Measurements from ENCODE around the gene C1orf122. TPM values are rescaled to one million over a fixed set of nuclear protein-coding genes. Genes with fewer than 3 reads are reported as not detected.

C1orf122 gene
- polyA plus RNA-seq, 3 donors, result 31.9 to 78.2 (median 62.2) TPM

GRCh38 chr1:37795340-37796125 lies 12.1 kb upstream of the C1orf122 start:
- whole genome bisulfite sequencing, 3 donors, result 25 to 29% (median 26%) methylated on average over 22 of the region's 22 CpGs
- H3K27ac ChIP-seq (ENCODE audit: low read depth, low read length), result no peak overlapping the region

DNA sequence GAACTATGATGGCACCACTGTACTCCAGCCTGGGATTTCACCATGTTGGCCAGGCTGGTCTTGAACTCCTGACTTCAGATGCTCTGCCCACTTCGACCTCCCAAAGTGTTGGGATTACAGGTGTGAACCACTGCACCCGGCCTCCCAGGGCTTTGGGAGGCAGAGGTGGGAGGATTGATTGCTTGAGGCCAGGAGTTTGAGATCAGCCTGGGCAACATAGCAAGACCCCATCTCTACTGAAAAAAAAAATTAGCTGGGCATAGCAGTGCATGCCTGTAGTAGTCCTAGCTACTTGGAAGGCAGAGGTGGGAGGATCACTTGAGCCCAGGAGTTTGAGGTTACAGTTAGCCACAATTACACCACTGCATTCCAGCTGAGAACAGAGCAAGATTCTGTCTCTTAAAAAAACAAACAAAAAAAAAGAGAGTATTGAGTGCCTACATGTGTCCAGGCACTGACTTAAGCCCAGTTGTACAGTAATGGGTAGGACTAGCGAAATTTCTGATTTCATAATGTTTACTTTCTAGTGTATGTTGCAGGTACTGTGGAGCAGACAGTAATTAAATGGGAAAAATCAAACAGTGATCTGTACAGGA lies 9.7 kb upstream of the C1orf122 start:
- H3K27ac ChIP-seq (ENCODE audit: low read depth, low read length), result no peak overlapping the region
- 88 to 93% (median 89%) methylated on average over 3 of the region's 3 CpGs for WGBS, 3 donors

GRCh38 chr1:37802439-37802838 lies 5.2 kb upstream of the C1orf122 start:
- WGBS, 3 donors, result 73 to 97% (median 89%) methylated on average over 1 of the region's 1 CpG
- no peak overlapping the region for H3K27ac ChIP-seq (ENCODE audit: low read depth, low read length)

DNA sequence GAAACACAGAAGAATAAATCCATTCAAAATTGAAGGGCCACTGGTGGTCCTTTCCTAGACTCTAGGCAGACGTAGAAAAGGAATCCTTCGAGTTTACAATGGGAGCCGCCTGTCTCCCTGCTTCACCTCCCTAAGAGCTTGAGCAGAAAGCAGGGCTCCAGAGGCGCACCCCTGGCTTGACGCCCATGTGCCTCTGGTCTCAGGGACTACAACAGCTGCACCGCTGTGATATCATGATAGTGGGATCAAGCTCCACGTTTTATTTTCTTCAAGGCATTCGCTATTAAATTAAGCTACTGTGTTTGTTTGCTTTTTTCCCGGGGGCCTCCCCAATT lies 403 bp upstream of the C1orf122 start:
- H3K27ac ChIP-seq (ENCODE audit: low read depth, low read length), result no peak overlapping the region
- 7 to 16% (median 13%) methylated on average over 9 of the region's 9 CpGs for WGBS, 3 donors

DNA sequence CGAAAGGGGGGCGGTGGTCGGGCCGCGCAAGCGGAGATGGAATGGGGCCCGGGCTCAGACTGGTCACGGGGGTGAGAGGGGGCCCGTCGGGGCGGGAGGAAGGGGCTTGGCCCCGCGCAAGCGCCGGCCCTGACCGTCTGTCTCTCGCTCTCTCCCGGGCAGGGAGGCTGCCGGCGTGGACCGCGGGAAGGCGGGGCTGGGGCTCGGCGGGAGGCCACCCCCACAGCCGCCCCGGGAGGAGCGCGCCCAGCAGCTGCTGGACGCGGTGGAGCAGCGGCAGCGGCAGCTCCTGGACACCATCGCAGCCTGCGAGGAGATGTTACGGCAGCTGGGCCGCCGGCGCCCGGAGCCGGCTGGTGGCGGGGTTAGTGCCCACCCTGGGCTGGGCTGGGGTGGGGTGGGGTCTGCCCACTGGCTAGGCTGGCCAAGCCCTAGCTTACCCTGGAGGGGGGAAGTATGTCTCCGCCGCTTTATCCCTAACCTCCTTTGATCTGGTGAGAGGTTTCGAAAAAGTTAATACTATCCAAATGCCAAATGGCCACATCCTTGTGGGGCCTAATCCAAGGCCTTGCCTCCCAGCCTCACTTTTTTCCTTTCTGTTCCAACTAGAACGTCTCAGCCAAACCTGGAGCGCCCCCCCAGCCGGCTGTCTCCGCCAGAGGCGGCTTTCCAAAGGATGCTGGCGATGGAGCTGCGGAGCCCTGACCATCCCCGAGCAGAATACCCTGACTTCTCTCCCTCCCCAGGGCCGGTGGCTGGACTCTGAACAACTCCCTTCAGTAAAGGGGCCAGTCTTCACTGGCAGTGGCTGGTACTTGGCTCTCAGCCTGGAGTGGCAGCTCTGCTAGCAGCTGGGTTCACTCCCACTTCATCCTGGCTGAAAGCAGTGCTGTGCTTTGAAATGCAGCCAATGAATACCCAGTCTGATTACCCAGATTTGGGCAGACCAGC lies 1.1 kb downstream of the C1orf122 start:
- 1 to 5% (median 3%) methylated on average over 40 to 54 of the region's 54 CpGs for WGBS, 3 donors
- peak overlapping the region; percentile 53 for H3K27ac ChIP-seq (ENCODE audit: low read depth, low read length)

- 23 to 42% (median 25%) methylated on average over 2 of the region's 2 CpGs for WGBS, 3 donors
- H3K27ac ChIP-seq (ENCODE audit: low read depth, low read length), result no peak overlapping the region
Measured at GRCh38 chr1:37809942-37810341, 2.4 kb downstream of the C1orf122 start.

DNA sequence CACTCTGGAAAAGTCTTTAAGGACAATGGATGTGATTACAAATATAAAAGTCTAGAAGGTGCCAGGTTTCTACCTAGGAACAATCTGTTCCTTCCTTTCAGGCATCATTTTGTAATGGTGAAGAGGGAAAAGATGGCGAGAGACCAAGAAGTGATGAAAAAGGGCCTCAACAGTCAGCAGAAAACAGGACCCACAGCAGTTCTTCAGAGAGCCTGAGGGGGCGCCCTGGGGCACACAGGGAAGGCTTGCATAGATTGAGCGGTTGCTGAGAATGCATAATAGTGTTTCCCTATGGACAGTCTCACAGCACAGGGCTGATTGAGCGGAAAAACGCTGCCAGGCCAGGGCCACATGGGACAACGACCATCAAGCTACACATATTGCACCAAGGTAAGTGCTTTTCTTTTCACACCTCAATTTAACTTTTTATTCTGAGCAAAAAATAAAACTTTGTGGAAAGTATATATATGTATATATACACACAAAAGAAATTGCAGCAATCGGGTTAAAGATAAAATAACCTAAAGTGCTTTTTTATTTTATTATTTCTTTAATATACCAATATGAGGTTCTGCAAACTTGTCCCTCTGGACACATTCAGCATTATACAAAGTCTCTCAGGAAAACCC lies 3.6 kb downstream of the C1orf122 start:
- H3K27ac ChIP-seq (ENCODE audit: low read depth, low read length), result no peak overlapping the region
- WGBS, 3 donors, result 30 to 38% (median 33%) methylated on average over 7 of the region's 7 CpGs

GRCh38 chr1:37813529-37814145 lies 6.0 kb downstream of the C1orf122 start:
- 63 to 90% (median 81%) methylated on average over 2 of the region's 2 CpGs for WGBS, 3 donors
- H3K27ac ChIP-seq (ENCODE audit: low read depth, low read length), result no peak overlapping the region

DNA sequence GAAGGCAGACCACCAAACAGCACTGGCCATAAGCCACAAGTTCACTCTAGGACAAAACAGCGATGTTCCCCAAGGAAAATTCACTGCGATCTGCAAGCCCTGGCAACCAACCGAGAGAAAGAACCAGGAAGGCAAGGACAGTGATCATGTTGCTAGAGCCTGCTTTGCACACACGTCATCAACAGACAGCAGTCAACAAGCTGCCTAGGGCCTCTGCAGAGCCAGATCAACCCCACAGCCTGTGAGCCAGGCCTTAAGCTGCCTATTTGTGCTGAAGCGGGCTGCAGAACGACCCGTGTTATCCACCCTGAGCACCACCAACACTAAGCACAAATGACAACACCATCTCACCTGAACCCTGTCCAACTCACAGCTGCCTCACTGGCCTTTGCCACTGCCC lies 6.7 kb downstream of the C1orf122 start:
- WGBS, 3 donors, result 66 to 88% (median 82%) methylated on average over 7 of the region's 7 CpGs
- no peak overlapping the region for H3K27ac ChIP-seq (ENCODE audit: low read depth, low read length)

DNA sequence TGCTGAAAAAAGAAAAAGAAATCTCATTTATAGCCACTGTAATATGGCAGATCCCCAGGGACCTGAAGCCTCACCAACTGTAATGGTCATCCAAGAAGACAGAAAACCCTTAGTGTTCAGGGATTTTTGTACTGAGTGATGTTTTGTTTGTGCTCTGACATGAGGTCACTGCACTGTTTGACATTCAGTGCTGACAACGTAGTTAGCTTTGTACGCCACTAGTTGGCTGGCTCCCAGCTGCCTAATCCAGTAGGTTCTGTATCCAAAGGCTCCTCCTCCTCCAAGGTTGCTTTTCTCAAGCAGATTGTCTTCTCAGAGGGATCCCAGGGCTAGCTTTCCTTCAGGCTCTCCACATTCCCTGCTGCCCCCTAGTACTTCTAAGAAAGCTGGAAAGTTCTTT lies 9.9 kb downstream of the C1orf122 start:
- no peak overlapping the region for H3K27ac ChIP-seq (ENCODE audit: low read depth, low read length)
- WGBS, 3 donors, result 20 to 40% (median 30%) methylated on average over 2 of the region's 2 CpGs

DNA sequence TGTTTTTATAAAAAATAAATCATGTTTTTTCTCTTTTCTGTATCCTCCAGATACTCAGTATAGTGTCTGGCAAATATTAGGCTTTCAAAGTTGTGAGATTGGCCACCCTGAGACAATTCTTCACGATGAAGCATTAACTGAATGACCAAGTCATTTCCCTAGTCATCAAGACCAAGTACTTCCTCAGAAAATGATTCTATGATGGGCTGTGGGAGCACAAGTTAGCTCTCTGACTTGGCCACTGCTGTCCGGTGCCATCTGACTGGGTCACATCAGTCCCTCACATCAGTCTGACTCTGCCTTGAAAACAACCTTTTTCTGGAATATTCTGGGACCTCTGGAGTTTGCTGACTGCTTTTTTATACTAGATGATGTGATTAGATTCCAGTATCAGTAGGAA lies 13.9 kb downstream of the C1orf122 start:
- WGBS, 3 donors, result 80 to 85% (median 83%) methylated on average over 2 of the region's 2 CpGs

GRCh38 chr1:37822906-37823815 lies 15.6 kb downstream of the C1orf122 start:
- 92 to 93% (median 93%) methylated on average over 9 of the region's 9 CpGs for WGBS, 3 donors
- no peak overlapping the region for H3K27ac ChIP-seq (ENCODE audit: low read depth, low read length)

More for the DNA sequence above, 13.9 kb downstream of the C1orf122 start:
- H3K27ac ChIP-seq (ENCODE audit: low read depth, low read length), result no peak overlapping the region

- WGBS, 3 donors, result 87 to 92% (median 92%) methylated on average over 2 of the region's 2 CpGs
- no peak overlapping the region for H3K27ac ChIP-seq (ENCODE audit: low read depth, low read length)
Measured at GRCh38 chr1:37824001-37824400, 16.4 kb downstream of the C1orf122 start.

- WGBS, 3 donors, result 51 to 79% (median 52%) methylated on average over 2 of the region's 2 CpGs
- no peak overlapping the region for H3K27ac ChIP-seq (ENCODE audit: low read depth, low read length)
Measured at GRCh38 chr1:37825506-37825905, 17.9 kb downstream of the C1orf122 start.

DNA sequence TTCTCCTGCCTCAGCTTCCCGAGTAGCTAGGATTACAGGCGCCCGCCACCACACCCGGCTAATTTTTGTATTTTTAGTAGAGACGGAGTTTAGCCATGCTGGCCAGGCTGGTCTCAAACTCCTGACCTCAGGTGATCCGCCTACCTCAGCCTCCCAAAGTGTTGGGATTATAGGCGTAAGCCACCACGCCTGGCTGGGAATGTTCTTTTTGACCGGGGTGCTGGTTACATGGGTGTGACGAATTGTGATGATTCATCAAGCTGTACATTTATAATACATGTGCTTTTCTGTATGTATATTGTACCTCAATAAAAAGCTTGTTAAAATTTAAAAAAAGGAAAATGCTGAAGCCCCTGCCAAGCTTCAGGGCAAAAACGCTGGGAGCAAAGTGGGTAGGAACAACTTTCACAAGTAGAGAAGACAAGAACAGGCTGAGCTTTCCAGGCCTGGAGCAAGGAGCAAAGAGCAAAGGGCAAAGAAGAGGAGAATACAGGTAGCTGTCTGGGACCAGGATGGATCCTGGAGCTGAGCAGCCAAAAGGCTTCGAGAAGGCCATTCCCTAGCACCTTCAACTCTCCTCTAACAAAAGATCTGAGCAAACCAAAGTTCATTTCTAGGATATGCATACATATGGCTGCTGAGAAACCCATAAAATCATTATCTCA lies 21.0 kb downstream of the C1orf122 start:
- no peak overlapping the region for H3K27ac ChIP-seq (ENCODE audit: low read depth, low read length)
- WGBS, 3 donors, result 94 to 97% (median 96%) methylated on average over 12 of the region's 12 CpGs

DNA sequence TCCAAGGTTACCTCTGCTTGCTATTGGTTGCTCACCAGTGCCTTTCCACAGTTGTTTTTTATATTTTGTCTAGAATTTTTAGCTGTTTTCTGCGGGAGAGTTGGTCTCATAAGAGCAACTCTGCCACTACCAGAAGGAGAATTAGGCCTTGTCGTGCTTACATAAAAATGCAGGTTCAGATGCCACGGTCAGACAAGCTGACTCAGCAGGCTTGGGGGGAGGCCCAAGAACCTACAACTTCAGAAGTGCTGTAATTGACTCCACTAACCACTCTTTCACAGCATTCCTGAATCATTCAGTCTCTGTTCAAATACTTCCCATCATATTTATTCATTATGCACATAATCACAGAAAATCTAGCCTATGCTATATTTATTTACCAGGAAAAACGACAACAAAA lies 23.5 kb downstream of the C1orf122 start:
- WGBS, 3 donors, result 89 to 94% (median 94%) methylated on average over 4 of the region's 4 CpGs

GRCh38 chr1:37831809-37832208 lies 24.2 kb downstream of the C1orf122 start:
- WGBS, 3 donors, result 28 to 98% (median 95%) methylated on average over 2 of the region's 2 CpGs

More for the DNA sequence above, 23.5 kb downstream of the C1orf122 start:
- no peak overlapping the region for H3K27ac ChIP-seq (ENCODE audit: low read depth, low read length)

More at GRCh38 chr1:37831809-37832208, 24.2 kb downstream of the C1orf122 start:
- H3K27ac ChIP-seq (ENCODE audit: low read depth, low read length), result no peak overlapping the region

All from adipose tissue (tissue), 3 donors.